H9 (cell line): ENCODE data around the gene MN1. TPM values are rescaled to one million over a fixed set of nuclear protein-coding genes. Genes with fewer than 3 reads are reported as not detected.

Experiments
- DNase-seq: peaks from one replicate; pipeline ENCODE4 v3.0.0-alpha.2; 2017
- H2AFZ ChIP-seq: one replicate; pipeline ENCODE4 v1.6.1; 2013; ENCODE audit warnings: mild to moderate bottlenecking, low read length, control low read depth, moderate library complexity
- H2AK5ac ChIP-seq: 2 replicates; pipeline ENCODE4 v1.6.1; 2013; ENCODE audit warnings: low read length, control low read depth, mixed read lengths; ENCODE audit not compliant: insufficient read length
- H2BK120ac ChIP-seq: one replicate; pipeline ENCODE4 v1.6.1; 2013; ENCODE audit warnings: low read depth, mild to moderate bottlenecking, low read length, control low read depth, inconsistent platforms; ENCODE audit not compliant: poor library complexity, severe bottlenecking
- H2BK12ac ChIP-seq: 2 replicates; pipeline ENCODE4 v1.6.1; 2013; ENCODE audit warnings: low read length, control low read depth, mixed read lengths, low read depth; ENCODE audit not compliant: insufficient read length
- H2BK15ac ChIP-seq: 2 replicates; pipeline ENCODE4 v1.6.1; 2013; ENCODE audit warnings: low read depth, low read length, control low read depth
- H2BK20ac ChIP-seq: one replicate; pipeline ENCODE4 v1.6.1; 2013; ENCODE audit warnings: low read depth, mild to moderate bottlenecking, low read length, control low read depth, inconsistent platforms; ENCODE audit not compliant: poor library complexity, severe bottlenecking
- H2BK5ac ChIP-seq: 2 replicates; pipeline ENCODE4 v1.6.1; 2013; ENCODE audit warnings: low read length, control low read depth, mixed read lengths; ENCODE audit not compliant: insufficient read length
- H3K14ac ChIP-seq: 2 replicates; pipeline ENCODE4 v1.6.1; 2013; ENCODE audit warnings: low read length, control low read depth; ENCODE audit not compliant: insufficient read depth
- H3K18ac ChIP-seq: 2 replicates; pipeline ENCODE4 v1.6.1; 2013; ENCODE audit warnings: low read depth, mild to moderate bottlenecking, mixed read lengths, low read length, control low read depth; ENCODE audit not compliant: insufficient read length
- H3K23ac ChIP-seq: 2 replicates; pipeline ENCODE4 v1.6.1; 2013; ENCODE audit warnings: low read length, control low read depth, mixed read lengths, low read depth; ENCODE audit not compliant: insufficient read length
- H3K23me2 ChIP-seq: 2 replicates; pipeline ENCODE4 v1.6.1; 2013; ENCODE audit warnings: low read depth, mild to moderate bottlenecking, mixed read lengths, low read length, control low read depth; ENCODE audit not compliant: insufficient read length, poor library complexity, severe bottlenecking
- H3K27ac ChIP-seq: 2 replicates; pipeline ENCODE4 v1.5.1; 2013; ENCODE audit warnings: low read length, control low read depth, mixed read lengths, low read depth; ENCODE audit not compliant: insufficient read length
- H3K27me3 ChIP-seq: 2 replicates; pipeline ENCODE4 v1.6.1; 2013; ENCODE audit warnings: low read length, control low read depth, inconsistent platforms; ENCODE audit not compliant: insufficient read depth
- H3K4ac ChIP-seq: 2 replicates; pipeline ENCODE4 v1.6.1; 2013; ENCODE audit warnings: low read depth, mild to moderate bottlenecking, control low read depth, inconsistent platforms, low read length, moderate library complexity
- H3K4me1 ChIP-seq: 2 replicates; pipeline ENCODE4 v1.6.1; 2013; ENCODE audit warnings: low read length, control low read depth, inconsistent platforms; ENCODE audit not compliant: insufficient read depth
- H3K4me2 ChIP-seq: 2 replicates; pipeline ENCODE4 v1.6.1; 2013; ENCODE audit warnings: low read length, control low read depth, mixed read lengths; ENCODE audit not compliant: insufficient read length, insufficient read depth
- H3K56ac ChIP-seq: 2 replicates; pipeline ENCODE4 v1.6.1; 2013; ENCODE audit warnings: low read depth, mild to moderate bottlenecking, mixed read lengths, low read length, control low read depth; ENCODE audit not compliant: insufficient read length
- H3K79me1 ChIP-seq: 2 replicates; pipeline ENCODE4 v1.6.1; 2013; ENCODE audit warnings: low read depth, mild to moderate bottlenecking, moderate library complexity, low read length, control low read depth, inconsistent platforms; ENCODE audit not compliant: insufficient read depth, poor library complexity, severe bottlenecking
- H3K79me2 ChIP-seq: 2 replicates; pipeline ENCODE4 v1.6.1; 2013; ENCODE audit warnings: low read length, control low read depth, inconsistent platforms; ENCODE audit not compliant: insufficient read depth
- H3K9ac ChIP-seq: 2 replicates; pipeline ENCODE4 v1.6.1; 2013; ENCODE audit warnings: low read length, control low read depth, mixed read lengths; ENCODE audit not compliant: insufficient read length; ENCODE audit errors: extremely low read depth
- H3K9me3 ChIP-seq: one replicate; pipeline ENCODE4 v1.6.1; 2013; ENCODE audit warnings: low read depth, low read length, inconsistent platforms; ENCODE audit not compliant: control insufficient read depth
- H3T11ph ChIP-seq: one replicate; pipeline ENCODE4 v1.6.1; 2013; ENCODE audit warnings: mild to moderate bottlenecking, low read length, control low read depth, inconsistent platforms
- H4K20me1 ChIP-seq: one replicate; pipeline ENCODE4 v1.6.1; 2013; ENCODE audit not compliant: control insufficient read depth, insufficient read length, insufficient read depth
- H4K5ac ChIP-seq: 2 replicates; pipeline ENCODE4 v1.6.1; 2013; ENCODE audit warnings: low read depth, mild to moderate bottlenecking, mixed read lengths, low read length, control low read depth; ENCODE audit not compliant: insufficient read length
- H4K8ac ChIP-seq: replicated peaks from 2 replicates; pipeline ENCODE4 v1.6.1; 2013; ENCODE audit warnings: low read length, control low read depth, mixed read lengths, low read depth; ENCODE audit not compliant: insufficient read length
- H4K91ac ChIP-seq: 2 replicates; pipeline ENCODE4 v1.6.1; 2013; ENCODE audit warnings: low read depth, mild to moderate bottlenecking, moderate library complexity, mixed read lengths, low read length, control low read depth; ENCODE audit not compliant: insufficient read length
- H3K27ac Mint-ChIP-seq, 3 experiments: 2 replicates in 2 of 3; 3 replicates in 1 of 3; pipeline ENCODE4 v1.8.0; 2020 to 2021; ENCODE audit warnings: mixed read lengths in 3 of 3, mild to moderate bottlenecking in 1 of 3, moderate library complexity in 1 of 3
- H3K27me3 Mint-ChIP-seq: 2 replicates; pipeline ENCODE4 v1.8.0; 2021; ENCODE audit warnings: low read depth, mild to moderate bottlenecking, moderate library complexity, mixed read lengths
- H3K36me3 Mint-ChIP-seq, 3 experiments: 2 replicates in 2 of 3; 3 replicates in 1 of 3; pipeline ENCODE4 v1.8.0; 2020 to 2021; ENCODE audit warnings: low read depth in 3 of 3, mixed read lengths in 3 of 3; ENCODE audit not compliant: insufficient read depth in 1 of 3
- H3K4me1 Mint-ChIP-seq, 2 experiments: 2 replicates each; pipeline ENCODE4 v1.8.0; 2020; ENCODE audit warnings: mixed read lengths in 2 of 2
- H3K4me3 Mint-ChIP-seq, 2 experiments: 2 replicates in 1 of 2; 3 replicates in 1 of 2; pipeline ENCODE4 v1.8.0; 2020 to 2021; ENCODE audit warnings: mild to moderate bottlenecking in 2 of 2, mixed read lengths in 2 of 2, moderate library complexity in 1 of 2
- H3K9me3 Mint-ChIP-seq, 2 experiments: 2 replicates in 1 of 2; 3 replicates in 1 of 2; pipeline ENCODE4 v1.8.0; 2020; ENCODE audit warnings: mild to moderate bottlenecking in 2 of 2, mixed read lengths in 2 of 2, moderate library complexity in 1 of 2
- WGBS: extraction: QIAGEN DNeasy Blood & Tissue Kit; methylation state at CpG from one replicate; pipeline ENCODE4 v1.1.7; 2013; ENCODE audit warnings: missing lambda C conversion rate, low lambda C conversion rate, mixed read lengths; ENCODE audit not compliant: insufficient read length; ENCODE audit errors: extremely low coverage; 5-methylcytosine and 5-hydroxymethylcytosine counted together
- total RNA-seq: library from RNA; stranded (reverse); gene quantifications from 2 replicates; pipeline ENCODE4 v1.2.1, GENCODE V29; 2021
- TF ChIP-seq, protein P1 (sequence below): fragments of 200-600 bp; sonication (generic); conservative IDR thresholded peaks from 3 replicates; pipeline ENCODE4 v1.8.0; 2021; ENCODE audit warnings: antibody characterized with exemption, mild to moderate bottlenecking

Gene MN1
- total RNA-seq, 1 experiment from 2014 or later, result 2.8 TPM

DNA sequence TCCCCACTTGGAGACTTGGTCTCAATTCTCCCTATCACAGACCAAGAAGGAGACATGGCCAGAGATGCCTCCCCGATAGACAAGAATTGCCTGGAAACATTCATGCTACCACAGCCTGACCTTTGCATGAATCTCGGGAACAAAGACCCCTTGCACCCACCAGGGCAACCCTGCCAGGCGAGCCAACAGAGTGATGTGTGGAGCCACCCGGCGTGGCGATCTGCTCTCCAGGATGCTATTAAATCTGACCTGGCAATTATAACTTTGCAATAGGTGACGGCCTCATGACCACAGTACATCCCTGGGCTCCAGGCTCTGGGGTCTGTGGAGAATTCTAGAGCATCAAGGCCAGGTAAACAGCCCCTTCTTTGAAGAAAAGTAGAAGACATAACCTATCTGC lies 31.1 kb upstream of the MN1 start:
- no peak overlapping the region; a peak in 2 of 7 replicates for H3K27ac Mint-ChIP-seq
- TF ChIP-seq, protein P1, sequence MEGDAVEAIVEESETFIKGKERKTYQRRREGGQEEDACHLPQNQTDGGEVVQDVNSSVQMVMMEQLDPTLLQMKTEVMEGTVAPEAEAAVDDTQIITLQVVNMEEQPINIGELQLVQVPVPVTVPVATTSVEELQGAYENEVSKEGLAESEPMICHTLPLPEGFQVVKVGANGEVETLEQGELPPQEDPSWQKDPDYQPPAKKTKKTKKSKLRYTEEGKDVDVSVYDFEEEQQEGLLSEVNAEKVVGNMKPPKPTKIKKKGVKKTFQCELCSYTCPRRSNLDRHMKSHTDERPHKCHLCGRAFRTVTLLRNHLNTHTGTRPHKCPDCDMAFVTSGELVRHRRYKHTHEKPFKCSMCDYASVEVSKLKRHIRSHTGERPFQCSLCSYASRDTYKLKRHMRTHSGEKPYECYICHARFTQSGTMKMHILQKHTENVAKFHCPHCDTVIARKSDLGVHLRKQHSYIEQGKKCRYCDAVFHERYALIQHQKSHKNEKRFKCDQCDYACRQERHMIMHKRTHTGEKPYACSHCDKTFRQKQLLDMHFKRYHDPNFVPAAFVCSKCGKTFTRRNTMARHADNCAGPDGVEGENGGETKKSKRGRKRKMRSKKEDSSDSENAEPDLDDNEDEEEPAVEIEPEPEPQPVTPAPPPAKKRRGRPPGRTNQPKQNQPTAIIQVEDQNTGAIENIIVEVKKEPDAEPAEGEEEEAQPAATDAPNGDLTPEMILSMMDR, result no peak

More for the DNA sequence above, 31.1 kb upstream of the MN1 start:
- Histone ChIP-seq H3K27ac (no peak overlapping the region), H3T11ph (no peak overlapping the region), H4K8ac (no peak overlapping the region), H2BK12ac (no peak overlapping the region), H3K79me2 (no peaks in the 10 kb centered on the region), H3K9me3 (no peaks in the 10 kb centered on the region), H2BK15ac (no peak overlapping the region), H3K56ac (no peak overlapping the region), H3K23me2 (no peaks in the 10 kb centered on the region), H3K23ac (no peak overlapping the region), H2BK120ac (no peak overlapping the region), H3K79me1 (no peaks in the 10 kb centered on the region), H2BK20ac (no peak overlapping the region), H2BK5ac (no peak overlapping the region), H3K4me1 (no peaks in the 10 kb centered on the region; the same call in 1 of the 2 replicates), H4K5ac (no peak overlapping the region), H4K20me1 (no peaks in the 10 kb centered on the region), H4K91ac (no peak overlapping the region), H3K4me2 (no peak overlapping the region), H3K9ac (no peak overlapping the region), H3K4ac (no peak overlapping the region), H2AK5ac (no peak overlapping the region), H2AFZ (no peak overlapping the region), H3K27me3 (no peaks in the 10 kb centered on the region), H3K14ac (no peak overlapping the region), H3K18ac (no peak overlapping the region)
- whole genome bisulfite sequencing, result no CpG with 5 or more reads among the region's 7 CpGs
- H3K27me3 Mint-ChIP-seq, result peaks cover 3% of the 10 kb centered on the region; the same call in 1 of the 2 replicates
- peaks cover 2 to 7% (median 2%) of the 10 kb centered on the region in 3 experiments for H3K36me3 Mint-ChIP-seq
- DNase-seq, result no peak
- peaks cover 6 to 7% of the 10 kb centered on the region in 2 experiments for H3K9me3 Mint-ChIP-seq
- H3K4me3 Mint-ChIP-seq, result no peak overlapping the region; a peak in 1 of 5 replicates
- H3K4me1 Mint-ChIP-seq, result peaks cover 18 to 23% of the 10 kb centered on the region in 2 experiments
